Measurements from ENCODE around the gene GMDS.

DNA sequence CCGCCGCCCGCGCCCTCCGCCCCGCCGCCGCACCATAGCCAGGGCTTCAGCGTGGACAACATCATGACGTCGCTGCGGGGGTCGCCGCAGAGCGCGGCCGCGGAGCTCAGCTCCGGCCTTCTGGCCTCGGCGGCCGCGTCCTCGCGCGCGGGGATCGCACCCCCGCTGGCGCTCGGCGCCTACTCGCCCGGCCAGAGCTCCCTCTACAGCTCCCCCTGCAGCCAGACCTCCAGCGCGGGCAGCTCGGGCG lies 634.2 kb downstream of the GMDS start:
- TF ChIP-seq, protein P1, sequence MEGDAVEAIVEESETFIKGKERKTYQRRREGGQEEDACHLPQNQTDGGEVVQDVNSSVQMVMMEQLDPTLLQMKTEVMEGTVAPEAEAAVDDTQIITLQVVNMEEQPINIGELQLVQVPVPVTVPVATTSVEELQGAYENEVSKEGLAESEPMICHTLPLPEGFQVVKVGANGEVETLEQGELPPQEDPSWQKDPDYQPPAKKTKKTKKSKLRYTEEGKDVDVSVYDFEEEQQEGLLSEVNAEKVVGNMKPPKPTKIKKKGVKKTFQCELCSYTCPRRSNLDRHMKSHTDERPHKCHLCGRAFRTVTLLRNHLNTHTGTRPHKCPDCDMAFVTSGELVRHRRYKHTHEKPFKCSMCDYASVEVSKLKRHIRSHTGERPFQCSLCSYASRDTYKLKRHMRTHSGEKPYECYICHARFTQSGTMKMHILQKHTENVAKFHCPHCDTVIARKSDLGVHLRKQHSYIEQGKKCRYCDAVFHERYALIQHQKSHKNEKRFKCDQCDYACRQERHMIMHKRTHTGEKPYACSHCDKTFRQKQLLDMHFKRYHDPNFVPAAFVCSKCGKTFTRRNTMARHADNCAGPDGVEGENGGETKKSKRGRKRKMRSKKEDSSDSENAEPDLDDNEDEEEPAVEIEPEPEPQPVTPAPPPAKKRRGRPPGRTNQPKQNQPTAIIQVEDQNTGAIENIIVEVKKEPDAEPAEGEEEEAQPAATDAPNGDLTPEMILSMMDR (IDR thresholded peaks at IDR 0.05) = no peak
- TF ChIP-seq EZH2 (IDR thresholded peaks at IDR 0.05; ENCODE audit: borderline replicate concordance, insufficient read depth, low read depth, low read length, poor library complexity, severe bottlenecking) = no peak
